Thyroid gland (tissue), 4 donors: ENCODE measurements around the gene CDH19. TPM values are rescaled to one million over a fixed set of nuclear protein-coding genes. Genes with fewer than 3 reads are reported as not detected.

ENCODE experiments used
- DNase-seq, 2 donors: peaks; one replicate each; pipeline ENCODE4 v3.0.0-alpha.2; 2019
- H3K27ac ChIP-seq, 3 donors: fragments of 200-600 bp; sonication (generic); 1 replicate in 2 of 3; 2 replicates in 1 of 3; pipeline ENCODE4 v1.5.1; 2016 to 2019; ENCODE audit warnings: mild to moderate bottlenecking in 1 of 3, moderate library complexity in 1 of 3
- H3K27me3 ChIP-seq: fragments of 200-600 bp; sonication (generic); one replicate; pipeline ENCODE4 v1.5.1; 2019
- H3K36me3 ChIP-seq, 2 donors: fragments of 200-600 bp; sonication (generic); one replicate each; pipeline ENCODE4 v1.5.1; 2016 to 2019
- H3K4me1 ChIP-seq, 2 donors: fragments of 200-600 bp; sonication (generic); one replicate each; pipeline ENCODE4 v1.5.1; 2017 to 2019
- H3K4me3 ChIP-seq, 3 donors: fragments of 200-600 bp; sonication (generic); replicated peaks in 1 of 3; 1 replicate in 2 of 3; 2 replicates in 1 of 3; pipeline ENCODE4 v1.5.1; 2016; ENCODE audit warnings: mild to moderate bottlenecking in 1 of 3
- H3K9me3 ChIP-seq: fragments of 200-600 bp; sonication (generic); one replicate; pipeline ENCODE4 v1.5.1; 2017
- POLR2A ChIP-seq, 2 donors: fragments of 450-650 bp; IDR thresholded peaks; one replicate each; pipeline ENCODE4 v1.6.1; 2017; ENCODE audit warnings: antibody characterized with exemption in 2 of 2, mild to moderate bottlenecking in 2 of 2, moderate library complexity in 1 of 2
- WGBS, 2 donors: methylation state at CpG; one replicate each; pipeline ENCODE4 v1.1.5; 2017; 5-methylcytosine and 5-hydroxymethylcytosine counted together
- intact Hi-C: fragments of 100-400 bp; cut with DNase I; formaldehyde crosslinking; loops from one replicate; pipeline ENCODE4 v1.15.1; 2023
- total RNA-seq, 4 donors: library from RNA; depleted of rRNA; stranded (reverse); fragments of >200 nt; gene quantifications; one replicate each; pipeline ENCODE4 v1.2.3, GENCODE V29; 2016
- TF ChIP-seq, protein P1 (sequence below), 6 experiments: fragments of 200-600 bp in 3 of 6; fragments of 450-650 bp in 3 of 6; sonication (generic) in 3 of 6; IDR thresholded peaks; one replicate each; pipeline ENCODE4 v1.5.1; 2016 to 2019; ENCODE audit warnings: antibody characterized with exemption in 6 of 6, mild to moderate bottlenecking in 2 of 6, inconsistent platforms in 1 of 6, moderate library complexity in 1 of 6

The CDH19 gene
- total RNA-seq, 4 donors from 2014 or later, result 0.78 to 4.7 (median 2.2) TPM

DNA sequence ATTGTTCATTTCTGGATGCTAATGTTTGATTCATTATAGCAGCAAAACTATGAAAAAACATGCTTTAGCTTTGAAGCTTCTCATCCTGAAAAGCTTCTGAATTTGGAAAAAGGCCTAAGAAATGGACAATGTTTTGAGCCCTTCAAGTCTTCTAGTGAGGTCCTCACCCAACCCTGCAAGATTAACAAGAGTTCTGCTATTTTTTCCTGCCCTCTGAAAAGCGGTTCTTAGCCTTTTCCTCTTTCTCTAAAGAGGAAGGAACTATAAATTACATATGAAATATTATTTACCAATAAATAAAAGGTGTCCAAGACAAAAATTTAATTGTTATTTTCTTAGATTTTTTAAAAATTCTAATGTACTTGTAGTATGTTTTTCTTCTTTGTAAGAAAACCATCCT, 19.9 kb upstream of the CDH19 start:
- no peaks in the 10 kb centered on the region for H3K36me3 ChIP-seq
- no peak for DNase-seq
- H3K4me3 ChIP-seq, result no peak overlapping the region
- no peaks in the 10 kb centered on the region for H3K9me3 ChIP-seq
- intact Hi-C loops, result no loop called here
- no peaks in the 10 kb centered on the region for H3K27me3 ChIP-seq
- 76 to 84% methylated on average over 1 of the region's 1 CpG for WGBS, 2 donors
- H3K27ac ChIP-seq, result no peak overlapping the region
- TF ChIP-seq, protein P1, sequence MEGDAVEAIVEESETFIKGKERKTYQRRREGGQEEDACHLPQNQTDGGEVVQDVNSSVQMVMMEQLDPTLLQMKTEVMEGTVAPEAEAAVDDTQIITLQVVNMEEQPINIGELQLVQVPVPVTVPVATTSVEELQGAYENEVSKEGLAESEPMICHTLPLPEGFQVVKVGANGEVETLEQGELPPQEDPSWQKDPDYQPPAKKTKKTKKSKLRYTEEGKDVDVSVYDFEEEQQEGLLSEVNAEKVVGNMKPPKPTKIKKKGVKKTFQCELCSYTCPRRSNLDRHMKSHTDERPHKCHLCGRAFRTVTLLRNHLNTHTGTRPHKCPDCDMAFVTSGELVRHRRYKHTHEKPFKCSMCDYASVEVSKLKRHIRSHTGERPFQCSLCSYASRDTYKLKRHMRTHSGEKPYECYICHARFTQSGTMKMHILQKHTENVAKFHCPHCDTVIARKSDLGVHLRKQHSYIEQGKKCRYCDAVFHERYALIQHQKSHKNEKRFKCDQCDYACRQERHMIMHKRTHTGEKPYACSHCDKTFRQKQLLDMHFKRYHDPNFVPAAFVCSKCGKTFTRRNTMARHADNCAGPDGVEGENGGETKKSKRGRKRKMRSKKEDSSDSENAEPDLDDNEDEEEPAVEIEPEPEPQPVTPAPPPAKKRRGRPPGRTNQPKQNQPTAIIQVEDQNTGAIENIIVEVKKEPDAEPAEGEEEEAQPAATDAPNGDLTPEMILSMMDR (IDR thresholded peaks at IDR 0.05), result no peak
- no peak for TF ChIP-seq POLR2A (IDR thresholded peaks at IDR 0.05)
- H3K4me1 ChIP-seq, result no peaks in the 10 kb centered on the region

DNA sequence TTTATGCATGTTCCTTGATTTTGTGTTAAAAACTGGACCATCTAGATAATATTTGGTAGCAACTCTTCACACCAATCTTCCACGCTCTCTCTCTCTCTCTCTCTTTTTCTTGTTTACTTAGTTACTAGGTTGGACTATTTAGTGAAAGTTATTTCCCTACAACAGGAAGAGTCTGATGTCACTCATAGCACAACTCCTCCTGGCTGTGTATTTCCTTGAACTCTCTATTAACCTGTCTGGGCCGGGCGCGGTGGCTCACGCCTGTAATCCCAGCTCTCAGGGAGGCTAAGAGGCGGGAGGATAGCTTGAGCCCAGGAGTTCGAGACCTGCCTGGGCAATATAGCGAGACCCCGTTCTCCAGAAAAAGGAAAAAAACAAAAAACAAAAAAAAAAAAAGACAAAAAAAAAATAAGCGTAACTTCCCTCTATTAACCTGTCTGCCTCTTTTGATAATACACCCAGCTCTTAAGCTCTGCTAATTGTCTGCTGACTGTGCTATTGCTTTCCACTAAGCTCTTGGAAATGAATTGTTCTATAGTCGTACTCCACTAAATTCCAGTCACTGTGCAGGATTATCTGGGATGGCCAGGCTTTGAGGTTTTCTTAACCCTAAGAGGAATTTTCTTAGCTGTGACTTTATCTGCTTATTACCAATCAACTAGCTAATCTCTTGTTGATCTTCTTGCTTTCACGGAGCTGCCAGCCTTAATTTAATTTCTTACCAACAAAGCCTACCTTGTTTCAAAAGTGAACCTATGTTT, 18.1 kb upstream of the CDH19 start:
- no peak overlapping the region for H3K27ac ChIP-seq
- TF ChIP-seq, protein P1 (IDR thresholded peaks at IDR 0.05), result no peak
- TF ChIP-seq POLR2A (IDR thresholded peaks at IDR 0.05), result no peak

DNA sequence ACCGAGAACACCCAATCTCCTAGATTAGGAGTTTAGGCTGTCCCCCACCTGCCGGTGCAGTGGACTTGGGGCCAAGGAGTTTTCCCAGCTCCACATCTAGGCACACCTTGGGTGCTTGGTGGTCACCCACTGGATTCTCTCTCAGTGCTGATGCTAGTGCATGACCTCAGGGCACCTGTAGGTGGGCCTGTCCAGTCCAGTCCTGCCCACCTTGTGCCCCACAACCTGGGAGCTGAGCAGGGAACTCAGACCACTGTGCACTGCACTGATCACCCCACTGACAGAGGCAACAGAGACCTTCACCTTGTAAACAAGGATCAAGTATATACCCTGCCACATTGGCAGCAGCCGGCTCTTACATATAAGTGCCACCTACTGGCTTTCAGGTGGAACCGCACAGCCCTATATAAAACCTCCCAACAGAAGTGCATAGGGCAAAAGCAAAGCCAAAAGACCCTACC, 12.7 kb upstream of the CDH19 start:
- intact Hi-C loops, result no loop called here
- TF ChIP-seq, protein P1 (IDR thresholded peaks at IDR 0.05), result peak in 1 of 6 experiments; percentile 23
- no peak for TF ChIP-seq POLR2A (IDR thresholded peaks at IDR 0.05)
- Histone ChIP-seq H3K9me3 (no peaks in the 10 kb centered on the region), H3K27ac (no peak overlapping the region), H3K36me3 (no peaks in the 10 kb centered on the region), H3K4me1 (no peaks in the 10 kb centered on the region), H3K4me3 (no peak overlapping the region), H3K27me3 (no peaks in the 10 kb centered on the region)
- no peak for DNase-seq
- 51 to 64% methylated on average over 4 of the region's 4 CpGs for WGBS, 2 donors

More for the DNA sequence above, 18.1 kb upstream of the CDH19 start:
- no peak for DNase-seq
- intact Hi-C loops, result no loop called here
- Histone ChIP-seq H3K27me3 (no peaks in the 10 kb centered on the region), H3K4me1 (no peaks in the 10 kb centered on the region), H3K36me3 (no peaks in the 10 kb centered on the region), H3K9me3 (no peaks in the 10 kb centered on the region), H3K4me3 (no peak overlapping the region)
- WGBS, 2 donors, result 85 to 90% methylated on average over 12 of the region's 12 CpGs

DNA sequence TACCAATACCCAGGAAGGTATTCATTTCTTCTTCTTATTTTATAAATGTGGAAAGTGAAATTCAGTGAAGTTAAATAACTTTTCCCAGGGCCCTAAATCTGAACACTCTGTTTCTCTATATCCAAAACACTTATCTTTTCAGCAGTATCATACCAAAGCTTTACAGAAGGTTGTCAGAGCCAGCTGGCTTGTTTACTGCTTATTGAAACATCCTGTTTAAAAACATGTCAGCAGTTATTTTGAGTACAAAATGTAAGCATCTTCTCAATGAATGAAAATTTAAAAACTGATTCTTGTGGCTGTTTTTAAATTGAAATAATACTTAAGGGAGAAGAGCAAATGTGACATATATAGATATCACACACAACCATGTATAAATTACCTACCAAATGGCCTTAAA, 11.3 kb upstream of the CDH19 start:
- no peak for TF ChIP-seq POLR2A (IDR thresholded peaks at IDR 0.05)
- TF ChIP-seq, protein P1 (IDR thresholded peaks at IDR 0.05), result no peak
- intact Hi-C loops, result no loop called here

DNA sequence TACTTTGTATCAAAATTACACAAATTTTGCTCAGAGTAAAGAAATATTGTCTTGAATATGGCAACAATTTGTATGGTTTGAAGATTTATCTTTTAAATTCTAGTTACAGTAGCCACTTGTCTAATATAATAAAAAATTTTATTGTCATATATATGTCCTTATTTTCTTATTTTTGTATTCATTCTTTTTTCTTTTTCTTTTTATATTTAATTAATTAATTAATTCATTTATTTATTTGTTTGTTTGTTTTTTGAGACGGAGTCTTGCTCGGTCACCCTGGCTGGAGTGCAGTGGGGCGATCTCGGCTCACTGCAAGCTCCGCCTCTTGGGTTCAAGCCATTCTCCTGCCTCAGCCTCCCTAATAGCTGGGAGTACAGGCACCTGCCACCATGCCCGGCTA, 3.7 kb upstream of the CDH19 start:
- H3K27ac ChIP-seq, result no peak overlapping the region
- H3K27me3 ChIP-seq, result no peaks in the 10 kb centered on the region
- H3K36me3 ChIP-seq, result no peaks in the 10 kb centered on the region
- 95 to 96% methylated on average over 6 of the region's 6 CpGs for WGBS, 2 donors
- H3K4me3 ChIP-seq, result no peak overlapping the region
- no peak for DNase-seq
- H3K9me3 ChIP-seq, result no peaks in the 10 kb centered on the region
- intact Hi-C loops, result no loop called here
- no peaks in the 10 kb centered on the region for H3K4me1 ChIP-seq
- no peak for TF ChIP-seq POLR2A (IDR thresholded peaks at IDR 0.05)
- TF ChIP-seq, protein P1 (IDR thresholded peaks at IDR 0.05), result no peak

More for the DNA sequence above, 11.3 kb upstream of the CDH19 start:
- no peaks in the 10 kb centered on the region for H3K27me3 ChIP-seq
- H3K4me1 ChIP-seq, result no peaks in the 10 kb centered on the region
- no peak overlapping the region for H3K27ac ChIP-seq
- no peak for DNase-seq
- H3K36me3 ChIP-seq, result no peaks in the 10 kb centered on the region
- no peaks in the 10 kb centered on the region for H3K9me3 ChIP-seq
- no peak overlapping the region for H3K4me3 ChIP-seq
